GM12878 (cell line): ENCODE data around the gene N4BP3. TPM values are rescaled to one million over a fixed set of nuclear protein-coding genes. Genes with fewer than 3 reads are reported as not detected.

ENCODE experiments used
- ATAC-seq: fragments of 200-7000 bp; cut with Tn5 transposase; 3 replicates; pipeline ENCODE4 v1.9.1; 2020; ENCODE audit warnings: mild to moderate bottlenecking, moderate library complexity
- BruUV-seq: library from RNA; stranded (reverse); fragments of 400-500 nt; replicated peaks from 2 replicates; lab custom pipeline; 2021; lab: Mats Ljungman, UMichigan
- CTCF ChIA-PET: fragments of 300-600 bp; sonication (Branson Sonifier 250); formaldehyde crosslinking; extraction: SDS; loops from one replicate; lab custom pipeline; 2021; ENCODE audit warnings: inconsistent platforms; lab: Yijun Ruan, JAX
- POLR2A ChIA-PET: fragments of 350-600 bp; formaldehyde crosslinking; extraction: SDS; loops from one replicate; lab custom pipeline; 2021; ENCODE audit warnings: inconsistent platforms; lab: Charles Lee
- RAD21 ChIA-PET: fragments of 300-600 bp; sonication (Branson Sonifier 250); formaldehyde crosslinking; loops from one replicate; lab custom pipeline; 2023; ENCODE audit warnings: antibody characterized with exemption; ENCODE audit not compliant: unreplicated experiment; lab: Charles Lee
- SMC1A ChIA-PET: fragments of 300-600 bp; sonication (Branson Sonifier 250); formaldehyde crosslinking; loops from one replicate; lab custom pipeline; 2023; ENCODE audit not compliant: unreplicated experiment, uncharacterized antibody; lab: Charles Lee
- DNase-seq: peaks from one replicate; pipeline ENCODE4 v3.0.0-alpha.2; 2011; ENCODE audit warnings: low read depth, low spot score
- FAIRE-seq: peaks from 3 replicates; lab custom pipeline; 2011; peaks lifted over from hg19 to GRCh38; lab: Jason Lieb, UNC
- H2AFZ ChIP-seq: 2 replicates; pipeline ENCODE4 v1.6.0; 2011; ENCODE audit warnings: low read depth, low read length, control low read depth; ENCODE audit not compliant: control insufficient read depth
- H3K27ac ChIP-seq: 2 replicates; pipeline ENCODE4 v1.5.1; 2011; ENCODE audit warnings: control low read depth; ENCODE audit not compliant: control insufficient read depth, insufficient read depth
- H3K27me3 ChIP-seq, 2 experiments: replicated peaks in 1 of 2; 2 replicates each; pipeline versions ENCODE4 v1.6.0 to v1.6.1; 2011; ENCODE audit warnings: low read length in 1 of 2; ENCODE audit not compliant: control insufficient read depth in 2 of 2, insufficient read depth in 2 of 2
- H3K36me3 ChIP-seq, 2 experiments: 2 replicates each; pipeline ENCODE4 v1.5.1; 2011; ENCODE audit warnings: low read length in 1 of 2; ENCODE audit not compliant: control insufficient read depth in 2 of 2, insufficient read depth in 2 of 2
- H3K4me1 ChIP-seq: 2 replicates; pipeline ENCODE4 v1.6.1; 2011; ENCODE audit warnings: mild to moderate bottlenecking, low read length, moderate library complexity, mixed read lengths; ENCODE audit not compliant: control insufficient read depth, insufficient read depth
- H3K4me2 ChIP-seq: 2 replicates; pipeline ENCODE4 v1.6.0; 2011; ENCODE audit warnings: control low read depth; ENCODE audit not compliant: control insufficient read depth, insufficient read depth
- H3K4me3 ChIP-seq: fragments of 200-600 bp; sonication (generic); 2 replicates; pipeline ENCODE4 v1.5.1; 2016
- H3K79me2 ChIP-seq: 2 replicates; pipeline ENCODE4 v1.6.0; 2011; ENCODE audit warnings: low read length; ENCODE audit not compliant: control insufficient read depth, insufficient read depth
- H3K9ac ChIP-seq: 2 replicates; pipeline ENCODE4 v1.8.0; 2011; ENCODE audit warnings: low read length, control low read depth, mixed read lengths; ENCODE audit not compliant: control insufficient read depth, insufficient read depth
- H3K9me3 ChIP-seq: replicated peaks from 3 replicates; pipeline ENCODE4 v1.5.1; 2011; ENCODE audit warnings: mild to moderate bottlenecking, low read length; ENCODE audit not compliant: control insufficient read depth, insufficient read depth
- H4K20me1 ChIP-seq: 2 replicates; pipeline ENCODE4 v1.6.0; 2011; ENCODE audit not compliant: control insufficient read depth, insufficient read depth
- ATF2 ChIP-seq: IDR thresholded peaks from 2 replicates; pipeline ENCODE4 v1.6.1; 2012; ENCODE audit warnings: low read length, inconsistent platforms
- ATF7 ChIP-seq: fragments of 450-650 bp; IDR thresholded peaks from 2 replicates; pipeline ENCODE4 v1.6.1; 2016; ENCODE audit warnings: low read depth, mild to moderate bottlenecking
- E2F4 ChIP-seq: IDR thresholded peaks from 2 replicates; pipeline ENCODE4 v1.6.1; 2012; ENCODE audit warnings: low read depth, low read length, improper control_type of control experiment
- EGR1 ChIP-seq, 2 experiments: IDR thresholded peaks; 1 replicate in 1 of 2; 2 replicates in 1 of 2; pipeline ENCODE4 v1.6.1; 2011 to 2012; ENCODE audit warnings: low read depth in 2 of 2, low read length in 2 of 2, borderline replicate concordance in 1 of 2, mild to moderate bottlenecking in 1 of 2, moderate library complexity in 1 of 2
- FOS ChIP-seq: IDR thresholded peaks from 3 replicates; pipeline ENCODE4 v1.6.1; 2011; ENCODE audit warnings: borderline replicate concordance; ENCODE audit not compliant: insufficient read length; ENCODE audit errors: extremely low read depth
- NRF1 ChIP-seq: conservative IDR thresholded peaks from 2 replicates; pipeline ENCODE4 v1.6.1; 2011; ENCODE audit warnings: mild to moderate bottlenecking, low read depth, low read length, improper control_type of control experiment
- RBBP5 ChIP-seq: fragments of 200-600 bp; sonication (generic); conservative IDR thresholded peaks from 2 replicates; pipeline ENCODE4 v1.6.1; 2016
- SMAD5 ChIP-seq: IDR thresholded peaks from 2 replicates; pipeline ENCODE4 v1.6.1; 2016; ENCODE audit warnings: antibody characterized with exemption, low read depth
- SP1 ChIP-seq: IDR thresholded peaks from one replicate; pipeline ENCODE4 v1.6.1; 2011; ENCODE audit warnings: low read depth, low read length
- SREBF1 ChIP-seq: IDR thresholded peaks from 2 replicates; pipeline ENCODE4 v1.6.1; 2012; ENCODE audit warnings: mild to moderate bottlenecking, low read length
- TCF3 ChIP-seq: IDR thresholded peaks from 2 replicates; pipeline ENCODE4 v1.6.1; 2012; ENCODE audit warnings: low read depth, mild to moderate bottlenecking, low read length, borderline replicate concordance; ENCODE audit not compliant: insufficient read depth
- USF2 ChIP-seq: IDR thresholded peaks from 2 replicates; pipeline ENCODE4 v1.6.1; 2011; ENCODE audit warnings: low read depth, low read length, improper control_type of control experiment, borderline replicate concordance
- WGBS: methylation state at CpG from one replicate; pipeline ENCODE4 v1.1.6; 2016; ENCODE audit warnings: low lambda C conversion rate; ENCODE audit not compliant: insufficient replicate concordance, insufficient coverage; ENCODE audit errors: missing lambda C conversion rate; 5-methylcytosine and 5-hydroxymethylcytosine counted together
- in situ Hi-C: fragments of 300-500 bp; cut with MboI; formaldehyde crosslinking; loops from 9 replicates; pipeline ENCODE4 v1.14.3; 2018; ENCODE audit warnings: mixed read lengths
- intact Hi-C: fragments of 100-400 bp; cut with micrococcal nuclease; formaldehyde crosslinking; loops from one replicate; pipeline ENCODE4 v1.14.2; 2022; ENCODE audit not compliant: unreplicated experiment
- polyA plus RNA-seq, 11 experiments: library from polyadenylated mRNA; depleted of rRNA in 4 of 11; unstranded in 6 of 11; stranded (reverse) in 5 of 11; fragments of >200 nt; fragmentation: Nextera tagmentation in 4 of 11; fragmentation: Illumina TruSeq in 1 of 11; extraction: Ambion mirVana in 4 of 11; extraction: Trizol in 1 of 11; gene quantifications; 1 replicate in 1 of 11; 2 replicates in 10 of 11; pipeline versions ENCODE4 v1.2.1 to v1.2.3, GENCODE V29; 2011 to 2016; ENCODE audit warnings: inconsistent platforms in 2 of 11, missing spikeins in 2 of 11, low read depth in 1 of 11
- total RNA-seq, 4 experiments: library from RNA; depleted of rRNA in 3 of 4; stranded (reverse); fragments of >200 nt in 3 of 4; fragmentation: Illumina TruSeq in 1 of 4; extraction: Trizol in 1 of 4; gene quantifications; 2 replicates each; pipeline versions ENCODE4 v1.2.1 to v1.2.3, GENCODE V29; 2013 to 2021
- TF ChIP-seq, protein P1 (sequence below): fragments of 450-650 bp; IDR thresholded peaks from 2 replicates; pipeline ENCODE4 v1.6.1; 2017; ENCODE audit warnings: borderline replicate concordance
- TF ChIP-seq, protein P2 (sequence below): fragments of 450-650 bp; IDR thresholded peaks from 2 replicates; pipeline ENCODE4 v1.6.1; 2017; ENCODE audit warnings: mild to moderate bottlenecking, moderate library complexity

The N4BP3 gene
- total and polyA plus RNA-seq, 10 of the 15 experiments (the other 5 are each of a cell fraction or from before 2014, with no cell fraction given): 0.06 to 13.0 (median 4.3) TPM

- TF ChIP-seq, protein P1, sequence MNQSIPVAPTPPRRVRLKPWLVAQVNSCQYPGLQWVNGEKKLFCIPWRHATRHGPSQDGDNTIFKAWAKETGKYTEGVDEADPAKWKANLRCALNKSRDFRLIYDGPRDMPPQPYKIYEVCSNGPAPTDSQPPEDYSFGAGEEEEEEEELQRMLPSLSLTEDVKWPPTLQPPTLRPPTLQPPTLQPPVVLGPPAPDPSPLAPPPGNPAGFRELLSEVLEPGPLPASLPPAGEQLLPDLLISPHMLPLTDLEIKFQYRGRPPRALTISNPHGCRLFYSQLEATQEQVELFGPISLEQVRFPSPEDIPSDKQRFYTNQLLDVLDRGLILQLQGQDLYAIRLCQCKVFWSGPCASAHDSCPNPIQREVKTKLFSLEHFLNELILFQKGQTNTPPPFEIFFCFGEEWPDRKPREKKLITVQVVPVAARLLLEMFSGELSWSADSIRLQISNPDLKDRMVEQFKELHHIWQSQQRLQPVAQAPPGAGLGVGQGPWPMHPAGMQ: no peak
- TF ChIP-seq SP1 (peak; percentile 94), USF2 (no peak), E2F4 (no peak; the same call in none of the 2 replicates), TCF3 (peak; percentile 18; the same call in 1 of the 2 replicates), SREBF1 (no peak), RBBP5 (no peak), EGR1 (IDR thresholded peaks at IDR 0.05; ENCODE audit: borderline replicate concordance in 1 of 2, low read depth in 2 of 2, low read length in 2 of 2) (peak in 1 of 2 experiments; percentile 70; a peak in 2 of 3 replicates), SMAD5 (no peak)
Observed at GRCh38 chr5:178113141-178113787, at the start of gene N4BP3 (continued).

- Histone ChIP-seq H3K4me2 (no peak overlapping the region), H3K4me1 (peaks cover 5% of the 10 kb centered on the region), H3K4me3 (no peak overlapping the region)
- in situ Hi-C loops: loop anchor here (10.0 kb wide), 2 partner anchors 173 to 463 kb away; partner anchors contain the start of gene B4GALT7
- SMC1A ChIA-PET: interaction anchor here (1.0 to 1.1 kb wide), 2 partner anchors 23 to 567 kb away, joined by 3 to 4 read pairs; no protein-coding TSS in a partner anchor
- no peak for TF ChIP-seq ATF7
- TF ChIP-seq ATF2: no peak
- TF ChIP-seq FOS: no peak
- TF ChIP-seq, protein P2, sequence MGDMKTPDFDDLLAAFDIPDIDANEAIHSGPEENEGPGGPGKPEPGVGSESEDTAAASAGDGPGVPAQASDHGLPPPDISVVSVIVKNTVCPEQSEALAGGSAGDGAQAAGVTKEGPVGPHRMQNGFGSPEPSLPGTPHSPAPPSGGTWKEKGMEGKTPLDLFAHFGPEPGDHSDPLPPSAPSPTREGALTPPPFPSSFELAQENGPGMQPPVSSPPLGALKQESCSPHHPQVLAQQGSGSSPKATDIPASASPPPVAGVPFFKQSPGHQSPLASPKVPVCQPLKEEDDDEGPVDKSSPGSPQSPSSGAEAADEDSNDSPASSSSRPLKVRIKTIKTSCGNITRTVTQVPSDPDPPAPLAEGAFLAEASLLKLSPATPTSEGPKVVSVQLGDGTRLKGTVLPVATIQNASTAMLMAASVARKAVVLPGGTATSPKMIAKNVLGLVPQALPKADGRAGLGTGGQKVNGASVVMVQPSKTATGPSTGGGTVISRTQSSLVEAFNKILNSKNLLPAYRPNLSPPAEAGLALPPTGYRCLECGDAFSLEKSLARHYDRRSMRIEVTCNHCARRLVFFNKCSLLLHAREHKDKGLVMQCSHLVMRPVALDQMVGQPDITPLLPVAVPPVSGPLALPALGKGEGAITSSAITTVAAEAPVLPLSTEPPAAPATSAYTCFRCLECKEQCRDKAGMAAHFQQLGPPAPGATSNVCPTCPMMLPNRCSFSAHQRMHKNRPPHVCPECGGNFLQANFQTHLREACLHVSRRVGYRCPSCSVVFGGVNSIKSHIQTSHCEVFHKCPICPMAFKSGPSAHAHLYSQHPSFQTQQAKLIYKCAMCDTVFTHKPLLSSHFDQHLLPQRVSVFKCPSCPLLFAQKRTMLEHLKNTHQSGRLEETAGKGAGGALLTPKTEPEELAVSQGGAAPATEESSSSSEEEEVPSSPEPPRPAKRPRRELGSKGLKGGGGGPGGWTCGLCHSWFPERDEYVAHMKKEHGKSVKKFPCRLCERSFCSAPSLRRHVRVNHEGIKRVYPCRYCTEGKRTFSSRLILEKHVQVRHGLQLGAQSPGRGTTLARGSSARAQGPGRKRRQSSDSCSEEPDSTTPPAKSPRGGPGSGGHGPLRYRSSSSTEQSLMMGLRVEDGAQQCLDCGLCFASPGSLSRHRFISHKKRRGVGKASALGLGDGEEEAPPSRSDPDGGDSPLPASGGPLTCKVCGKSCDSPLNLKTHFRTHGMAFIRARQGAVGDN: no peak
- no peak for TF ChIP-seq NRF1
- TF ChIP-seq, all 136 proteins: peak for 0
- no peaks in the 10 kb centered on the region for H3K9me3 ChIP-seq
- intact Hi-C loops: no loop called here
- H3K27ac ChIP-seq: no peak overlapping the region
- ChIA-PET POLR2A (no interaction called here), RAD21 (no interaction called here), CTCF (no interaction called here)
- no peak for DNase-seq
- no peak overlapping the region for H3K9ac ChIP-seq
- no peak for FAIRE-seq
- H3K79me2 ChIP-seq: no peaks in the 10 kb centered on the region
- 51% methylated on average over 6 of the region's 6 CpGs for WGBS
- no peaks in the 10 kb centered on the region for H3K36me3 ChIP-seq
- no peak overlapping the region for H2AFZ ChIP-seq
- no peaks in the 10 kb centered on the region for H4K20me1 ChIP-seq
- H3K27me3 ChIP-seq: peaks cover 0 to 5% of the 10 kb centered on the region in 2 experiments; a peak in 3 of 4 replicates
- no peak for ATAC-seq
- no TSS peak for BruUV-seq
Observed at GRCh38 chr5:178067755-178068154, 45.6 kb upstream of the N4BP3 start.
